Left ventricle myocardium inferior (tissue), 1 donor: ENCODE results near the gene ZNF880. TPM values are rescaled to one million over a fixed set of nuclear protein-coding genes. Genes with fewer than 3 reads are reported as not detected.
A peak's percentile ranks its signal among the peaks of the same experiment; 100 is the strongest.

Experiments
- DNase-seq: peaks from one replicate; pipeline ENCODE4 v3.0.0-alpha.2; 2020
- H3K27ac ChIP-seq: fragments of 200-600 bp; replicated peaks from 2 replicates; pipeline ENCODE4 v1.8.0; 2021
- H3K27me3 ChIP-seq: fragments of 200-600 bp; 2 replicates; pipeline ENCODE4 v1.8.0; 2021; ENCODE audit warnings: low read depth
- H3K36me3 ChIP-seq: fragments of 200-600 bp; 2 replicates; pipeline ENCODE4 v1.8.0; 2021
- H3K4me1 ChIP-seq: fragments of 200-600 bp; 2 replicates; pipeline ENCODE4 v1.8.0; 2021
- H3K4me3 ChIP-seq: fragments of 200-600 bp; 2 replicates; pipeline ENCODE4 v1.8.0; 2021; ENCODE audit warnings: mild to moderate bottlenecking, moderate library complexity
- H3K9me3 ChIP-seq: fragments of 200-600 bp; replicated peaks from 2 replicates; pipeline ENCODE4 v1.8.0; 2021
- CTCF ChIP-seq: fragments of 200-600 bp; IDR thresholded peaks from 2 replicates; pipeline ENCODE4 v1.8.0; 2021; ENCODE audit warnings: antibody characterized with exemption, mild to moderate bottlenecking, borderline replicate concordance
- intact Hi-C: fragments of 100-400 bp; cut with micrococcal nuclease; formaldehyde crosslinking; loops from one replicate; pipeline ENCODE4 v1.11.0; 2022
- long read RNA-seq: library from polyadenylated mRNA; unstranded; transcript quantifications from one replicate; pipeline ENCODE4 v2.0.0, GENCODE V29; 2021
- total RNA-seq: library from RNA; stranded (reverse); fragmentation: NEBNext Ultra II Directional; extraction: Animal tissue kit (Norgen Biotek cat#: 25700); gene quantifications from one replicate; pipeline ENCODE4 v1.2.1, GENCODE V29; 2021
- donor health status: DM: no; HTN: yes; CAD: no; lungs with severe emphysema.

Gene ZNF880
- 24.7 TPM for total RNA-seq
- long read RNA-seq, transcript ZNF880-202 (4 exons, 2,230 nt): major isoform, 25 of 28 reads
- long read RNA-seq, partial matches to known transcripts: 1 of 28 reads
- long read RNA-seq, other reads (novel, unspliced or antisense): 0 of 28 reads

- peak; percentile 95 for DNase-seq
- H3K4me1 ChIP-seq: peaks cover 24% of the 10 kb centered on the region
- no peaks in the 10 kb centered on the region for H3K27me3 ChIP-seq
- H3K9me3 ChIP-seq: peaks cover 61% of the 10 kb centered on the region
- peaks cover 58% of the 10 kb centered on the region for H3K36me3 ChIP-seq
- intact Hi-C loops: no loop called here
- peak within 1 kb of the TSS; percentile 84 for H3K4me3 ChIP-seq
- TF ChIP-seq CTCF: no peak
- peak within 1 kb of the TSS; percentile 94 for H3K27ac ChIP-seq
Measured at GRCh38 chr19:52369559-52370340, at the start of gene ZNF880. Gene ZNF880 (plus strand): TSS chr19:52369923. CDS start chr19:52369966, 43 bp downstream.

GRCh38 chr19:52322429-52322828 lies 47.3 kb upstream of the ZNF880 start:
- Histone ChIP-seq H3K9me3 (peaks cover 100% of the 10 kb centered on the region), H3K36me3 (peaks cover 83% of the 10 kb centered on the region), H3K27ac (no peak overlapping the region), H3K4me3 (no peak overlapping the region), H3K27me3 (no peaks in the 10 kb centered on the region), H3K4me1 (no peaks in the 10 kb centered on the region)
- intact Hi-C loops: no loop called here
- no peak for TF ChIP-seq CTCF
- DNase-seq: no peak

- Histone ChIP-seq H3K27me3 (no peaks in the 10 kb centered on the region), H3K4me3 (no peak overlapping the region), H3K4me1 (peaks cover 5% of the 10 kb centered on the region), H3K27ac (no peak overlapping the region), H3K9me3 (peaks cover 87% of the 10 kb centered on the region), H3K36me3 (peaks cover 13% of the 10 kb centered on the region)
- no peak for DNase-seq
- intact Hi-C loops: no loop called here
- TF ChIP-seq CTCF: no peak
Measured at GRCh38 chr19:52331757-52332156, 38.0 kb upstream of the ZNF880 start.

- DNase-seq: no peak
- Histone ChIP-seq H3K9me3 (peaks cover 47% of the 10 kb centered on the region), H3K4me3 (peak overlapping the region; percentile 82), H3K4me1 (peaks cover 13% of the 10 kb centered on the region), H3K36me3 (peaks cover 14% of the 10 kb centered on the region), H3K27me3 (no peaks in the 10 kb centered on the region), H3K27ac (peak overlapping the region; percentile 85)
- intact Hi-C loops: no loop called here
- TF ChIP-seq CTCF: no peak
Measured at GRCh38 chr19:52335768-52336116, 34.0 kb upstream of the ZNF880 start.

GRCh38 chr19:52336117-52336790 lies 33.5 kb upstream of the ZNF880 start, which contains the start of gene ZNF610:
Gene ZNF610 (plus strand): TSS chr19:52336243. CDS start chr19:52349173, 12,930 bp downstream.
- Histone ChIP-seq H3K36me3 (peaks cover 9% of the 10 kb centered on the region), H3K9me3 (peaks cover 42% of the 10 kb centered on the region), H3K4me1 (peaks cover 13% of the 10 kb centered on the region), H3K27me3 (no peaks in the 10 kb centered on the region), H3K27ac (peak within 1 kb of the TSS; percentile 85), H3K4me3 (peak within 1 kb of the TSS; percentile 82)
- intact Hi-C loops: no loop called here
- peak; percentile 92 for DNase-seq
- TF ChIP-seq CTCF: no peak
